DOHH2 (cell line): ENCODE measurements around the gene LOXL4.

Source experiments
- H3F3A ChIP-seq: fragments of 200-600 bp; sonication (generic), shearing (Covaris generic); 2 replicates; pipeline ENCODE4 v1.6.0; 2016; ENCODE audit warnings: antibody characterized with exemption, mild to moderate bottlenecking; ENCODE audit not compliant: control insufficient read depth, insufficient read depth
- H3K27ac ChIP-seq: fragments of 200-600 bp; sonication (generic); 2 replicates; pipeline ENCODE4 v1.5.1; 2014; ENCODE audit warnings: low read depth, mild to moderate bottlenecking, low read length, moderate library complexity
- H3K27me3 ChIP-seq: fragments of 200-600 bp; sonication (generic); 2 replicates; pipeline ENCODE4 v1.6.1; 2014; ENCODE audit warnings: mild to moderate bottlenecking, low read length, mixed read lengths; ENCODE audit not compliant: control insufficient read depth
- H3K36me3 ChIP-seq: fragments of 200-600 bp; sonication (generic); 2 replicates; pipeline ENCODE4 v1.6.1; 2014; ENCODE audit warnings: mild to moderate bottlenecking, low read length, moderate library complexity, mixed read lengths; ENCODE audit not compliant: control insufficient read depth
- H3K4me1 ChIP-seq: fragments of 200-600 bp; sonication (generic); 2 replicates; pipeline ENCODE4 v1.6.1; 2014; ENCODE audit warnings: mild to moderate bottlenecking, low read length, mixed read lengths; ENCODE audit not compliant: control insufficient read depth
- H3K4me2 ChIP-seq: fragments of 200-600 bp; sonication (generic); 2 replicates; pipeline ENCODE4 v1.6.0; 2014; ENCODE audit warnings: mild to moderate bottlenecking, low read length, moderate library complexity
- H3K4me3 ChIP-seq: fragments of 200-600 bp; sonication (generic); 2 replicates; pipeline ENCODE4 v1.5.1; 2014; ENCODE audit warnings: mild to moderate bottlenecking, low read length, mixed read lengths
- H3K79me2 ChIP-seq: fragments of 200-600 bp; sonication (generic); 2 replicates; pipeline ENCODE4 v1.6.1; 2014; ENCODE audit warnings: mild to moderate bottlenecking, low read length, mixed read lengths; ENCODE audit not compliant: control insufficient read depth
- H3K9me2 ChIP-seq: fragments of 200-600 bp; sonication (generic); replicated peaks from 2 replicates; pipeline ENCODE4 v1.6.1; 2014; ENCODE audit warnings: mild to moderate bottlenecking, low read length, mixed read lengths; ENCODE audit not compliant: control insufficient read depth
- H3K9me3 ChIP-seq: fragments of 200-600 bp; sonication (generic); 2 replicates; pipeline ENCODE4 v1.6.1; 2014; ENCODE audit warnings: antibody characterized with exemption, low read length, mixed read lengths; ENCODE audit not compliant: control insufficient read depth, insufficient read depth
- H4K20me1 ChIP-seq: fragments of 200-600 bp; sonication (generic); 2 replicates; pipeline ENCODE4 v1.6.0; 2014; ENCODE audit warnings: low read depth, mild to moderate bottlenecking, antibody characterized with exemption, low read length, moderate library complexity; ENCODE audit not compliant: control insufficient read depth, insufficient read depth
- CTCF ChIP-seq: fragments of 200-600 bp; sonication (generic); IDR thresholded peaks from one replicate; pipeline ENCODE4 v1.5.1; 2014; ENCODE audit warnings: antibody characterized with exemption, mild to moderate bottlenecking, low read depth, low read length; ENCODE audit not compliant: poor library complexity, severe bottlenecking
- EZH2phosphoT487 ChIP-seq: fragments of 200-600 bp; sonication (generic); IDR thresholded peaks from 2 replicates; pipeline ENCODE4 v1.6.1; 2017; ENCODE audit warnings: borderline replicate concordance, mild to moderate bottlenecking, antibody characterized with exemption, low read length, moderate library complexity, mixed read lengths

The LOXL4 gene

GRCh38 chr10:98295907-98296306 is 27.9 kb upstream of the LOXL4 start:
- H3K4me1 ChIP-seq: no peaks in the 10 kb centered on the region
- no peaks in the 10 kb centered on the region for H3K9me3 ChIP-seq
- H4K20me1 ChIP-seq: no peaks in the 10 kb centered on the region
- no peak overlapping the region for H3K4me2 ChIP-seq
- TF ChIP-seq CTCF (no peak), EZH2phosphoT487 (no peak)
- H3K27ac ChIP-seq: no peak overlapping the region
- H3K27me3 ChIP-seq: peaks cover 40% of the 10 kb centered on the region
- no peaks in the 10 kb centered on the region for H3K79me2 ChIP-seq
- no peaks in the 10 kb centered on the region for H3F3A ChIP-seq
- H3K9me2 ChIP-seq: no peaks in the 10 kb centered on the region
- H3K36me3 ChIP-seq: no peaks in the 10 kb centered on the region
- H3K4me3 ChIP-seq: no peak overlapping the region

- H3F3A ChIP-seq: no peaks in the 10 kb centered on the region
- no peaks in the 10 kb centered on the region for H3K36me3 ChIP-seq
- no peaks in the 10 kb centered on the region for H4K20me1 ChIP-seq
- no peak for TF ChIP-seq EZH2phosphoT487
- no peak overlapping the region for H3K4me2 ChIP-seq
- no peaks in the 10 kb centered on the region for H3K9me3 ChIP-seq
- peaks cover 43% of the 10 kb centered on the region for H3K27me3 ChIP-seq
- H3K4me3 ChIP-seq: no peak overlapping the region
- no peak overlapping the region for H3K27ac ChIP-seq
- H3K4me1 ChIP-seq: no peaks in the 10 kb centered on the region
- no peaks in the 10 kb centered on the region for H3K79me2 ChIP-seq
- H3K9me2 ChIP-seq: no peaks in the 10 kb centered on the region
These were observed 27.4 kb upstream of the LOXL4 start for GRCh38 chr10:98295401-98295811.

- TF ChIP-seq EZH2phosphoT487 (no peak), CTCF (no peak)
- no peaks in the 10 kb centered on the region for H4K20me1 ChIP-seq
- H3F3A ChIP-seq: no peaks in the 10 kb centered on the region
- H3K9me2 ChIP-seq: no peaks in the 10 kb centered on the region
- no peak overlapping the region for H3K4me3 ChIP-seq
- no peak overlapping the region for H3K27ac ChIP-seq
- H3K4me1 ChIP-seq: no peaks in the 10 kb centered on the region
- no peaks in the 10 kb centered on the region for H3K79me2 ChIP-seq
- peaks cover 43% of the 10 kb centered on the region for H3K27me3 ChIP-seq
- H3K9me3 ChIP-seq: no peaks in the 10 kb centered on the region
- no peak overlapping the region for H3K4me2 ChIP-seq
- no peaks in the 10 kb centered on the region for H3K36me3 ChIP-seq
These were observed 26.3 kb upstream of the LOXL4 start for GRCh38 chr10:98294270-98294627.

- no peaks in the 10 kb centered on the region for H3K9me3 ChIP-seq
- no peaks in the 10 kb centered on the region for H3K36me3 ChIP-seq
- peaks cover 43% of the 10 kb centered on the region for H3K27me3 ChIP-seq
- H3K4me1 ChIP-seq: no peaks in the 10 kb centered on the region
- H3K79me2 ChIP-seq: no peaks in the 10 kb centered on the region
- H4K20me1 ChIP-seq: no peaks in the 10 kb centered on the region
- H3K4me3 ChIP-seq: no peak overlapping the region
- no peak overlapping the region for H3K4me2 ChIP-seq
- H3F3A ChIP-seq: no peaks in the 10 kb centered on the region
- H3K27ac ChIP-seq: no peak overlapping the region
- H3K9me2 ChIP-seq: no peaks in the 10 kb centered on the region
- no peak for TF ChIP-seq EZH2phosphoT487
- TF ChIP-seq CTCF: no peak
These were observed 25.7 kb upstream of the LOXL4 start for GRCh38 chr10:98293550-98294269.
